ENCODE measurements around the gene CXorf65.

DNA sequence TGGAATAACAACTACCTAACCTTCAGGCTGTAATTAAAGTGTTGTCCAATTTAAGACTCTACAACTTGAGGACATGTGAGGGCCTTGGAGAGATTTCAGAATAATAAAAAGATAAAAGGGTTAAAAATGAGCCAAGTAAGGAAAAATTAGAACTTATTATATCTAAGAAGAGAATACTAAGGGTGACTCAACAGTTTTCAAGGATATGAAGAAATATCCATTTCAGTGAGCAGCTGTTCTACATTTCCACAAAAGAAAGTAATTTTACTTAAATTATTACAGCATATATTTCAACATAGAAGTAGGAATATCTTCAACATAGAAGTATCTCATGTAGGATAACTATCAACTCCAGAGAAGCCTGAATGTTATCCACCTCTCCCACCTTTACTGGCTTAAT is 49.7 kb downstream of the CXorf65 start:
- TF ChIP-seq, protein P1, sequence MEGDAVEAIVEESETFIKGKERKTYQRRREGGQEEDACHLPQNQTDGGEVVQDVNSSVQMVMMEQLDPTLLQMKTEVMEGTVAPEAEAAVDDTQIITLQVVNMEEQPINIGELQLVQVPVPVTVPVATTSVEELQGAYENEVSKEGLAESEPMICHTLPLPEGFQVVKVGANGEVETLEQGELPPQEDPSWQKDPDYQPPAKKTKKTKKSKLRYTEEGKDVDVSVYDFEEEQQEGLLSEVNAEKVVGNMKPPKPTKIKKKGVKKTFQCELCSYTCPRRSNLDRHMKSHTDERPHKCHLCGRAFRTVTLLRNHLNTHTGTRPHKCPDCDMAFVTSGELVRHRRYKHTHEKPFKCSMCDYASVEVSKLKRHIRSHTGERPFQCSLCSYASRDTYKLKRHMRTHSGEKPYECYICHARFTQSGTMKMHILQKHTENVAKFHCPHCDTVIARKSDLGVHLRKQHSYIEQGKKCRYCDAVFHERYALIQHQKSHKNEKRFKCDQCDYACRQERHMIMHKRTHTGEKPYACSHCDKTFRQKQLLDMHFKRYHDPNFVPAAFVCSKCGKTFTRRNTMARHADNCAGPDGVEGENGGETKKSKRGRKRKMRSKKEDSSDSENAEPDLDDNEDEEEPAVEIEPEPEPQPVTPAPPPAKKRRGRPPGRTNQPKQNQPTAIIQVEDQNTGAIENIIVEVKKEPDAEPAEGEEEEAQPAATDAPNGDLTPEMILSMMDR (IDR thresholded peaks at IDR 0.05), result no peak
- no peak for TF ChIP-seq POLR2A (IDR thresholded peaks at IDR 0.05)
